IMR-90 (cell line): ENCODE data around the gene CLHC1. TPM values are rescaled to one million over a fixed set of nuclear protein-coding genes. Genes with fewer than 3 reads are reported as not detected.

Experiments
- ATAC-seq: fragments of 200-7000 bp; cut with Tn5 transposase; 2 replicates; pipeline ENCODE4 v1.9.1; 2020; ENCODE audit warnings: low read depth, mild to moderate bottlenecking, moderate library complexity
- BruUV-seq: library from RNA; stranded (reverse); fragments of 400-500 nt; replicated peaks from 2 replicates; lab custom pipeline; 2021; lab: Mats Ljungman, UMichigan
- CTCF ChIA-PET: fragments of 300-600 bp; formaldehyde crosslinking; extraction: SDS; loops from one replicate; lab custom pipeline; 2021; ENCODE audit warnings: antibody characterized with exemption; lab: Yijun Ruan, JAX
- POLR2A ChIA-PET: fragments of 300-600 bp; sonication (Branson Sonifier 250); formaldehyde crosslinking; loops from one replicate; lab custom pipeline; 2022; ENCODE audit warnings: antibody characterized with exemption; ENCODE audit not compliant: unreplicated experiment; lab: Charles Lee
- DNase-seq: peaks from one replicate; pipeline ENCODE4 v3.0.0; 2013
- H2AFZ ChIP-seq: replicated peaks from 2 replicates; pipeline ENCODE3; 2013; ENCODE audit warnings: low read length, mild to moderate bottlenecking; ENCODE audit not compliant: poor library complexity
- H2AK5ac ChIP-seq: 2 replicates; pipeline ENCODE4 v1.6.1; 2013; ENCODE audit warnings: low read depth, low read length, inconsistent platforms
- H2AK9ac ChIP-seq: replicated peaks from 2 replicates; pipeline ENCODE3; 2013; ENCODE audit warnings: mild to moderate bottlenecking, low read depth, low read length, moderate library complexity; ENCODE audit not compliant: poor library complexity
- H2BK120ac ChIP-seq: 2 replicates; pipeline ENCODE4 v1.6.1; 2013; ENCODE audit warnings: low read depth, low read length, inconsistent platforms
- H2BK15ac ChIP-seq: 3 replicates; pipeline ENCODE4 v1.6.1; 2013; ENCODE audit warnings: low read depth, low read length, inconsistent platforms
- H2BK20ac ChIP-seq: 2 replicates; pipeline ENCODE4 v1.6.1; 2013; ENCODE audit warnings: low read depth, mild to moderate bottlenecking, inconsistent platforms, low read length, moderate library complexity
- H2BK5ac ChIP-seq: 2 replicates; pipeline ENCODE4 v1.6.1; 2013; ENCODE audit warnings: mild to moderate bottlenecking, low read depth, low read length, inconsistent platforms; ENCODE audit not compliant: poor library complexity, severe bottlenecking
- H3K14ac ChIP-seq: replicated peaks from 2 replicates; pipeline ENCODE4 v1.6.1; 2013; ENCODE audit warnings: low read depth, low read length, inconsistent platforms
- H3K18ac ChIP-seq: 2 replicates; pipeline ENCODE4 v1.6.1; 2013; ENCODE audit warnings: low read depth, low read length, control low read depth
- H3K23ac ChIP-seq: 2 replicates; pipeline ENCODE4 v1.6.1; 2013; ENCODE audit warnings: low read depth, low read length, inconsistent platforms
- H3K27ac ChIP-seq: 2 replicates; pipeline ENCODE4 v1.5.1; 2013; ENCODE audit warnings: mild to moderate bottlenecking, control low read depth, low read length; ENCODE audit not compliant: insufficient read depth
- H3K27me3 ChIP-seq: 2 replicates; pipeline ENCODE4 v1.6.1; 2013; ENCODE audit warnings: low read length; ENCODE audit not compliant: control insufficient read depth, insufficient read depth
- H3K36me3 ChIP-seq: 2 replicates; pipeline ENCODE4 v1.6.1; 2013; ENCODE audit warnings: low read length, mixed read lengths; ENCODE audit not compliant: control insufficient read depth, insufficient read depth
- H3K4ac ChIP-seq: 2 replicates; pipeline ENCODE4 v1.6.1; 2013; ENCODE audit warnings: low read depth, low read length, inconsistent platforms
- H3K4me1 ChIP-seq: 2 replicates; pipeline ENCODE4 v1.6.1; 2013; ENCODE audit warnings: low read length, mixed read lengths; ENCODE audit not compliant: control insufficient read depth, insufficient read depth
- H3K4me2 ChIP-seq: 2 replicates; pipeline ENCODE4 v1.6.1; 2013; ENCODE audit warnings: low read depth, mild to moderate bottlenecking, control low read depth, low read length, moderate library complexity
- H3K4me3 ChIP-seq: 2 replicates; pipeline ENCODE4 v1.5.1; 2013; ENCODE audit warnings: low read depth, mild to moderate bottlenecking, control low read depth, low read length, moderate library complexity; ENCODE audit not compliant: insufficient read depth
- H3K56ac ChIP-seq: 2 replicates; pipeline ENCODE4 v1.6.1; 2013; ENCODE audit warnings: low read length, inconsistent platforms; ENCODE audit not compliant: insufficient read depth; ENCODE audit errors: extremely low read depth
- H3K79me1 ChIP-seq, 2 experiments: 2 replicates each; pipeline ENCODE4 v1.6.1; 2013; ENCODE audit warnings: low read length in 2 of 2, inconsistent platforms in 1 of 2, low read depth in 1 of 2
- H3K9ac ChIP-seq: 2 replicates; pipeline ENCODE4 v1.6.1; 2013; ENCODE audit warnings: low read depth, low read length, control low read depth
- H3K9me1 ChIP-seq: 2 replicates; pipeline ENCODE4 v1.6.1; 2013; ENCODE audit warnings: low read length, inconsistent platforms; ENCODE audit not compliant: insufficient read depth
- H3K9me3 ChIP-seq: 2 replicates; pipeline ENCODE4 v1.6.1; 2013; ENCODE audit warnings: low read length; ENCODE audit not compliant: control insufficient read depth, insufficient read depth
- H4K20me1 ChIP-seq: 2 replicates; pipeline ENCODE4 v1.6.1; 2013; ENCODE audit warnings: low read length, inconsistent platforms; ENCODE audit not compliant: insufficient read depth
- H4K5ac ChIP-seq: 2 replicates; pipeline ENCODE4 v1.6.1; 2013; ENCODE audit warnings: mild to moderate bottlenecking, low read depth, low read length, control low read depth
- H4K8ac ChIP-seq, 2 experiments: 2 replicates each; pipeline ENCODE4 v1.6.1; 2013; ENCODE audit warnings: low read depth in 2 of 2, low read length in 2 of 2, control low read depth in 1 of 2, inconsistent platforms in 1 of 2
- H4K91ac ChIP-seq: 2 replicates; pipeline ENCODE4 v1.6.1; 2013; ENCODE audit warnings: low read depth, low read length, inconsistent platforms; ENCODE audit not compliant: insufficient read depth
- BHLHE40 ChIP-seq: fragments of 150-350 bp; IDR thresholded peaks from 2 replicates; pipeline ENCODE4 v1.6.1; 2016; ENCODE audit warnings: mild to moderate bottlenecking, low read depth, low read length
- CEBPB ChIP-seq: IDR thresholded peaks from 2 replicates; pipeline ENCODE4 v1.6.1; 2012; ENCODE audit warnings: low read depth, low read length, improper control_type of control experiment
- CHD1 ChIP-seq: IDR thresholded peaks from 2 replicates; pipeline ENCODE4 v1.6.1; 2012; ENCODE audit warnings: low read depth, low read length, improper control_type of control experiment
- ELK1 ChIP-seq: fragments of 150-350 bp; IDR thresholded peaks from 2 replicates; pipeline ENCODE4 v1.6.1; 2016; ENCODE audit warnings: low read depth, mild to moderate bottlenecking, low read length, moderate library complexity, borderline replicate concordance
- FOS ChIP-seq: fragments of 150-350 bp; IDR thresholded peaks from 2 replicates; pipeline ENCODE4 v1.6.1; 2016; ENCODE audit warnings: low read depth, low read length
- MAZ ChIP-seq: IDR thresholded peaks from 2 replicates; pipeline ENCODE4 v1.6.1; 2012; ENCODE audit warnings: low read depth, mild to moderate bottlenecking, low read length, improper control_type of control experiment, moderate library complexity, borderline replicate concordance
- MXI1 ChIP-seq: IDR thresholded peaks from 2 replicates; pipeline ENCODE4 v1.6.1; 2012; ENCODE audit warnings: low read depth, mild to moderate bottlenecking, low read length, moderate library complexity, borderline replicate concordance
- NFE2L2 ChIP-seq: fragments of 150-350 bp; IDR thresholded peaks from 2 replicates; pipeline ENCODE4 v1.6.1; 2016; ENCODE audit warnings: low read depth, mild to moderate bottlenecking, low read length
- POLR2A ChIP-seq: IDR thresholded peaks from 2 replicates; pipeline ENCODE4 v1.6.1; 2012; ENCODE audit warnings: mild to moderate bottlenecking, low read depth, low read length
- RAD21 ChIP-seq: IDR thresholded peaks from 2 replicates; pipeline ENCODE4 v1.6.1; 2012; ENCODE audit warnings: low read length, improper control_type of control experiment
- RFX5 ChIP-seq: IDR thresholded peaks from 2 replicates; pipeline ENCODE4 v1.8.0; 2012; ENCODE audit warnings: low read depth, mild to moderate bottlenecking, low read length, moderate library complexity
- SMC3 ChIP-seq: fragments of 150-350 bp; IDR thresholded peaks from 2 replicates; pipeline ENCODE4 v1.6.1; 2016; ENCODE audit warnings: low read depth, mild to moderate bottlenecking, antibody characterized with exemption, low read length, moderate library complexity
- USF2 ChIP-seq: fragments of 150-350 bp; IDR thresholded peaks from 2 replicates; pipeline ENCODE4 v1.6.1; 2017; ENCODE audit warnings: mild to moderate bottlenecking, antibody characterized with exemption, low read length, low read depth
- WGBS, 2 experiments: methylation state at CpG; one replicate each; pipeline versions ENCODE4 v1.1.5 to v1.1.7; 2013; ENCODE audit warnings: missing lambda C conversion rate in 2 of 2; ENCODE audit not compliant: insufficient read length in 1 of 2; ENCODE audit errors: extremely low coverage in 2 of 2; 5-methylcytosine and 5-hydroxymethylcytosine counted together
- dilution Hi-C: fragments of 300-500 bp; cut with HindIII; formaldehyde crosslinking; loops from one replicate; pipeline ENCODE4 v1.14.3; 2018; ENCODE audit warnings: low sequenced_read_pairs; ENCODE audit not compliant: unreplicated experiment
- in situ Hi-C: fragments of 300-500 bp; cut with MboI; formaldehyde crosslinking; loops from 3 replicates; pipeline ENCODE4 v1.14.3; 2019; ENCODE audit warnings: low sequenced_read_pairs, inconsistent platforms, mixed read lengths
- intact Hi-C: fragments of 100-400 bp; cut with micrococcal nuclease; formaldehyde crosslinking; loops from 2 replicates; pipeline ENCODE4 v1.10.0; 2022
- polyA plus RNA-seq, 3 experiments: library from polyadenylated mRNA; depleted of rRNA; stranded (reverse); fragments of >200 nt; gene quantifications; 2 replicates each; pipeline ENCODE4 v1.2.3, GENCODE V29; 2012; ENCODE audit warnings: low replicate concordance in 1 of 3
- total RNA-seq: library from RNA; depleted of rRNA; stranded (reverse); fragments of >200 nt; gene quantifications from 2 replicates; pipeline ENCODE4 v1.2.3, GENCODE V29; 2012
- TF ChIP-seq, protein P1 (sequence below): conservative IDR thresholded peaks from 2 replicates; pipeline ENCODE4 v1.5.1; 2012; ENCODE audit warnings: mild to moderate bottlenecking, low read depth, low read length, improper control_type of control experiment

Gene CLHC1
- total and polyA plus RNA-seq, 2 of the 4 experiments (the other 2 are of a cell fraction): 2.3 to 5.3 TPM

- no peak overlapping the region for H3K27ac ChIP-seq
- no CpG with 5 or more reads among the region's 2 CpGs for WGBS, 2 experiments
- H2BK120ac ChIP-seq: peak overlapping the region; percentile 86; the same call in 1 of the 2 replicates
- ChIA-PET POLR2A (no interaction called here), CTCF (no interaction called here)
- ATAC-seq: peak; percentile 50
- H3K4me2 ChIP-seq: peak overlapping the region; percentile 34; the same call in 1 of the 2 replicates
- in situ Hi-C loops (no loop called here), intact Hi-C loops (no loop called here), dilution Hi-C loops (no loop called here)
- H4K8ac ChIP-seq: peak overlapping the region in 1 of 2 experiments; percentile 36; a peak in 1 of 4 replicates
- peak; percentile 74 for DNase-seq
- no peak overlapping the region for H3K9ac ChIP-seq
- no peaks in the 10 kb centered on the region for H3K9me3 ChIP-seq
- H4K5ac ChIP-seq: no peak overlapping the region
- no peak overlapping the region for H3K56ac ChIP-seq
- peak overlapping the region; percentile 40; the same call in 1 of the 2 replicates for H2BK20ac ChIP-seq
- no TSS peak for BruUV-seq
- peak overlapping the region; percentile 17; the same call in 1 of the 2 replicates for H2AK5ac ChIP-seq
- peaks cover 0 to 19% of the 10 kb centered on the region in 2 experiments; a peak in 2 of 4 replicates for H3K79me1 ChIP-seq
- peak overlapping the region; percentile 46 for H3K4ac ChIP-seq
- H4K20me1 ChIP-seq: no peaks in the 10 kb centered on the region
- TF ChIP-seq FOS (0 out of 2 replicates have a peak, but pooled peaks have one; percentile 26), ELK1 (no peak), RFX5 (no peak), POLR2A (no peak), BHLHE40 (no peak), NFE2L2 (no peak), SMC3 (no peak), MAZ (no peak), MXI1 (no peak), CHD1 (no peak), CEBPB (peak; percentile 73), USF2 (no peak), RAD21 (no peak)
- TF ChIP-seq, protein P1, sequence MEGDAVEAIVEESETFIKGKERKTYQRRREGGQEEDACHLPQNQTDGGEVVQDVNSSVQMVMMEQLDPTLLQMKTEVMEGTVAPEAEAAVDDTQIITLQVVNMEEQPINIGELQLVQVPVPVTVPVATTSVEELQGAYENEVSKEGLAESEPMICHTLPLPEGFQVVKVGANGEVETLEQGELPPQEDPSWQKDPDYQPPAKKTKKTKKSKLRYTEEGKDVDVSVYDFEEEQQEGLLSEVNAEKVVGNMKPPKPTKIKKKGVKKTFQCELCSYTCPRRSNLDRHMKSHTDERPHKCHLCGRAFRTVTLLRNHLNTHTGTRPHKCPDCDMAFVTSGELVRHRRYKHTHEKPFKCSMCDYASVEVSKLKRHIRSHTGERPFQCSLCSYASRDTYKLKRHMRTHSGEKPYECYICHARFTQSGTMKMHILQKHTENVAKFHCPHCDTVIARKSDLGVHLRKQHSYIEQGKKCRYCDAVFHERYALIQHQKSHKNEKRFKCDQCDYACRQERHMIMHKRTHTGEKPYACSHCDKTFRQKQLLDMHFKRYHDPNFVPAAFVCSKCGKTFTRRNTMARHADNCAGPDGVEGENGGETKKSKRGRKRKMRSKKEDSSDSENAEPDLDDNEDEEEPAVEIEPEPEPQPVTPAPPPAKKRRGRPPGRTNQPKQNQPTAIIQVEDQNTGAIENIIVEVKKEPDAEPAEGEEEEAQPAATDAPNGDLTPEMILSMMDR: no peak
- peak overlapping the region; percentile 81; the same call in 1 of the 3 replicates for H2BK15ac ChIP-seq
- peaks cover 18% of the 10 kb centered on the region for H3K4me1 ChIP-seq
- peak overlapping the region; percentile 19 for H2AFZ ChIP-seq
- no peaks in the 10 kb centered on the region for H3K27me3 ChIP-seq
- peak overlapping the region; percentile 16; the same call in 1 of the 2 replicates for H3K14ac ChIP-seq
- peaks cover 23% of the 10 kb centered on the region for H3K9me1 ChIP-seq
- H3K23ac ChIP-seq: no peak overlapping the region; the same call in 1 of the 2 replicates
- H2BK5ac ChIP-seq: peak overlapping the region; percentile 38
- H3K18ac ChIP-seq: peak overlapping the region; percentile 66; the same call in 1 of the 2 replicates
- no peaks in the 10 kb centered on the region for H3K36me3 ChIP-seq
- no peak overlapping the region for H3K4me3 ChIP-seq
- H2AK9ac ChIP-seq: no peak overlapping the region
- peak overlapping the region; percentile 50; the same call in 1 of the 2 replicates for H4K91ac ChIP-seq
These were observed 83.8 kb downstream of the CLHC1 start for GRCh38 chr2:55148269-55148668.
